Neutrophil (primary cell): ENCODE data around the gene FGF8.
A peak's percentile ranks its signal among the peaks of the same experiment; 100 is the strongest.

Experiments
- H3K27ac ChIP-seq: fragments of 200-600 bp; sonication (generic); 2 replicates; pipeline ENCODE4 v1.5.1; 2016; ENCODE audit warnings: mild to moderate bottlenecking, moderate library complexity
- H3K27me3 ChIP-seq: fragments of 200-600 bp; sonication (generic); 2 replicates; pipeline ENCODE4 v1.6.0; 2016; ENCODE audit warnings: mild to moderate bottlenecking
- H3K36me3 ChIP-seq: fragments of 200-600 bp; sonication (generic); 2 replicates; pipeline ENCODE4 v1.5.1; 2017
- H3K4me1 ChIP-seq, 2 experiments: fragments of 200-600 bp in 1 of 2; sonication (generic) in 1 of 2; 1 replicate in 1 of 2; 2 replicates in 1 of 2; pipeline versions ENCODE4 v1.5.1 to v1.6.1; 2013 to 2016; ENCODE audit warnings: low read depth in 1 of 2, low read length in 1 of 2, mild to moderate bottlenecking in 1 of 2, moderate library complexity in 1 of 2; ENCODE audit not compliant: control insufficient read depth in 1 of 2, insufficient read depth in 1 of 2
- H3K4me3 ChIP-seq, 2 experiments: fragments of 200-600 bp in 1 of 2; sonication (generic) in 1 of 2; 1 replicate in 1 of 2; 2 replicates in 1 of 2; pipeline ENCODE4 v1.5.1; 2013 to 2016; ENCODE audit warnings: low read depth in 1 of 2, low read length in 1 of 2, mild to moderate bottlenecking in 1 of 2, moderate library complexity in 1 of 2
- H3K9me3 ChIP-seq: fragments of 200-600 bp; sonication (generic); 2 replicates; pipeline ENCODE4 v1.5.1; 2016
- TF ChIP-seq, protein P1 (sequence below): fragments of 200-600 bp; sonication (generic); IDR thresholded peaks from 2 replicates; pipeline ENCODE4 v1.5.1; 2016; ENCODE audit warnings: antibody characterized with exemption

The FGF8 gene

GRCh38 chr10:101781984-101782810 lies 6.3 kb upstream of the FGF8 start:
- H3K4me1 ChIP-seq: peaks cover 33 to 34% of the 10 kb centered on the region in 2 experiments
- no peak overlapping the region for H3K27ac ChIP-seq
- H3K27me3 ChIP-seq: peaks cover 44% of the 10 kb centered on the region
- TF ChIP-seq, protein P1, sequence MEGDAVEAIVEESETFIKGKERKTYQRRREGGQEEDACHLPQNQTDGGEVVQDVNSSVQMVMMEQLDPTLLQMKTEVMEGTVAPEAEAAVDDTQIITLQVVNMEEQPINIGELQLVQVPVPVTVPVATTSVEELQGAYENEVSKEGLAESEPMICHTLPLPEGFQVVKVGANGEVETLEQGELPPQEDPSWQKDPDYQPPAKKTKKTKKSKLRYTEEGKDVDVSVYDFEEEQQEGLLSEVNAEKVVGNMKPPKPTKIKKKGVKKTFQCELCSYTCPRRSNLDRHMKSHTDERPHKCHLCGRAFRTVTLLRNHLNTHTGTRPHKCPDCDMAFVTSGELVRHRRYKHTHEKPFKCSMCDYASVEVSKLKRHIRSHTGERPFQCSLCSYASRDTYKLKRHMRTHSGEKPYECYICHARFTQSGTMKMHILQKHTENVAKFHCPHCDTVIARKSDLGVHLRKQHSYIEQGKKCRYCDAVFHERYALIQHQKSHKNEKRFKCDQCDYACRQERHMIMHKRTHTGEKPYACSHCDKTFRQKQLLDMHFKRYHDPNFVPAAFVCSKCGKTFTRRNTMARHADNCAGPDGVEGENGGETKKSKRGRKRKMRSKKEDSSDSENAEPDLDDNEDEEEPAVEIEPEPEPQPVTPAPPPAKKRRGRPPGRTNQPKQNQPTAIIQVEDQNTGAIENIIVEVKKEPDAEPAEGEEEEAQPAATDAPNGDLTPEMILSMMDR: no peak
- H3K9me3 ChIP-seq: peaks cover 3% of the 10 kb centered on the region
- H3K4me3 ChIP-seq: no peak overlapping the region
- peaks cover 50% of the 10 kb centered on the region for H3K36me3 ChIP-seq

GRCh38 chr10:101781655-101781983 lies 5.7 kb upstream of the FGF8 start:
- Histone ChIP-seq H3K27ac (no peak overlapping the region), H3K4me3 (no peak overlapping the region), H3K27me3 (peaks cover 50% of the 10 kb centered on the region), H3K4me1 (peaks cover 33 to 34% of the 10 kb centered on the region in 2 experiments), H3K9me3 (peaks cover 3% of the 10 kb centered on the region), H3K36me3 (peaks cover 44% of the 10 kb centered on the region)
- TF ChIP-seq, protein P1: no peak

- Histone ChIP-seq H3K4me3 (no peak overlapping the region), H3K36me3 (peaks cover 38% of the 10 kb centered on the region), H3K9me3 (peaks cover 1% of the 10 kb centered on the region), H3K27ac (no peak overlapping the region), H3K4me1 (peaks cover 33 to 34% of the 10 kb centered on the region in 2 experiments), H3K27me3 (peaks cover 55% of the 10 kb centered on the region)
- TF ChIP-seq, protein P1: peak; percentile 78
Observed at GRCh38 chr10:101780818-101781654, 5.1 kb upstream of the FGF8 start.

- no peak overlapping the region for H3K27ac ChIP-seq
- H3K4me3 ChIP-seq: peak overlapping the region; percentile 43 to 55
- H3K9me3 ChIP-seq: no peaks in the 10 kb centered on the region
- peaks cover 33 to 34% of the 10 kb centered on the region in 2 experiments for H3K4me1 ChIP-seq
- TF ChIP-seq, protein P1: no peak
- peaks cover 31% of the 10 kb centered on the region for H3K36me3 ChIP-seq
- H3K27me3 ChIP-seq: peaks cover 63% of the 10 kb centered on the region
Observed at GRCh38 chr10:101780187-101780817, 4.4 kb upstream of the FGF8 start.

DNA sequence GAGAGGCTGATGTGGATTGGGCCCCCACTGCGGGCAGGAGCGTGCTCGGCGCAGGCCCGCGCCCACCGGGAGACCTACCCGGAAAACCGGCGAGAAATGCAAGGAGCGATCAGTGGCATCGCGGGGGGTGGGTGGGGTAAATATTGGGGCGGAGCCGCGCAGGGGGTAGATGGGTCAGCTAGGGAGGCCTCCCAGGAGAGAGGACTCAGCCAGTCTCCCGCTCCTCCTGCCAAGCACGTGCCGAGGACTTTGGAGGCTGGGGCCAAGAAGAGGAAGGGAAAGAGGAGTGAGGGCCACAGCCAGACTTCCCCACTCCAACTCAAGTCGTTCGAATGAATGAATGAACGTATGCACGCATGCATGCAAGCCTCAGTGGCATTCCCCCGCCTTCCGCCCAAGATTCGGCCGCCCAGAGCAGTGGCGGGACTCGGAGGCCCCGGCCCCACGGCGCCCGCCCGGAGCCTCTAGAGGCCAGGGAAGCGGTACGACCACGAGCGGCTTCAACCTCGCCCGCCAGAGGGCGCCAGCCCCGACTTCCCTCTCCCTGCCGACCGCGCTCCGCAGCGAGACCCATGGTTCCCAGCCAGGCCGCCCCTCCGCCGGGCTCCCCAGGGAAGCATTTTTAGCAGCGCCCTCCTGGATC lies 3.8 kb upstream of the FGF8 start:
- H3K4me1 ChIP-seq: peaks cover 33 to 34% of the 10 kb centered on the region in 2 experiments
- H3K9me3 ChIP-seq: no peaks in the 10 kb centered on the region
- TF ChIP-seq, protein P1: peak; percentile 73
- peak overlapping the region; percentile 43 to 55 for H3K4me3 ChIP-seq
- peaks cover 69% of the 10 kb centered on the region for H3K27me3 ChIP-seq
- no peak overlapping the region for H3K27ac ChIP-seq
- H3K36me3 ChIP-seq: peaks cover 25% of the 10 kb centered on the region
